HCT116 (cell line): ENCODE data around the gene ZCWPW2. TPM values are rescaled to one million over a fixed set of nuclear protein-coding genes. Genes with fewer than 3 reads are reported as not detected.

Experiments used
- ATAC-seq: fragments of 200-7000 bp; cut with Tn5 transposase; 2 replicates; pipeline ENCODE4 v1.9.1; 2020; ENCODE audit warnings: mild to moderate bottlenecking, moderate library complexity
- BruUV-seq: library from RNA; stranded (reverse); fragments of 400-500 nt; replicated peaks from 2 replicates; lab custom pipeline; 2021; lab: Mats Ljungman, UMichigan
- CTCF ChIA-PET: fragments of 300-600 bp; sonication (Branson Sonifier 250); formaldehyde crosslinking; loops from one replicate; lab custom pipeline; 2021; ENCODE audit warnings: antibody characterized with exemption; lab: Charles Lee
- POLR2A ChIA-PET: fragments of 300-600, 350-600 bp; sonication (Branson Sonifier 250); formaldehyde crosslinking; loops from one replicate; lab custom pipeline; 2021; ENCODE audit warnings: antibody characterized with exemption; lab: Charles Lee
- RAD21 ChIA-PET, 2 experiments: fragments of 300-600 bp; sonication (Branson Sonifier 250); formaldehyde crosslinking; loops; one replicate each; lab custom pipeline; 2023; ENCODE audit warnings: low total read pairs in 2 of 2; ENCODE audit not compliant: uncharacterized antibody in 2 of 2, unreplicated experiment in 2 of 2, low non-redundant PET in 1 of 2; lab: Charles Lee
- DNase-seq: peaks from one replicate; pipeline ENCODE4 v3.0.0-alpha.2; 2010; ENCODE audit warnings: low read depth, low spot score
- H2AFZ ChIP-seq: fragments of 200-600 bp; shearing (Covaris generic), sonication (generic); 2 replicates; pipeline ENCODE4 v1.6.1; 2017; ENCODE audit warnings: low read depth, mixed run types, mixed read lengths, antibody characterized with exemption, low read length; ENCODE audit not compliant: poor library complexity, severe bottlenecking
- H3K27ac ChIP-seq: 2 replicates; pipeline ENCODE4 v1.5.1; 2012; ENCODE audit warnings: low read depth, low read length
- H3K27me3 ChIP-seq: fragments of 200-600 bp; sonication (generic); 2 replicates; pipeline ENCODE4 v1.6.1; 2016; ENCODE audit warnings: mixed run types, low read length, mixed read lengths; ENCODE audit not compliant: insufficient read depth
- H3K36me3 ChIP-seq, 2 experiments: fragments of 200-500 bp in 1 of 2; fragments of 200-600 bp in 1 of 2; sonication (Bioruptor generic) in 1 of 2; sonication (generic) in 1 of 2; 2 replicates each; pipeline versions ENCODE4 v1.5.1 to v1.6.1; 2014 to 2016; ENCODE audit warnings: low read length in 2 of 2, inconsistent platforms in 1 of 2, mixed read lengths in 1 of 2, mixed run types in 1 of 2; ENCODE audit not compliant: insufficient read depth in 2 of 2, control insufficient read depth in 1 of 2
- H3K4me1 ChIP-seq, 2 experiments: fragments of 200-600 bp in 1 of 2; sonication (generic) in 1 of 2; 2 replicates each; pipeline versions ENCODE4 v1.5.1 to v1.6.1; 2012 to 2017; ENCODE audit warnings: low read length in 2 of 2, inconsistent platforms in 1 of 2, mild to moderate bottlenecking in 1 of 2, mixed read lengths in 1 of 2, mixed run types in 1 of 2, moderate library complexity in 1 of 2; ENCODE audit not compliant: insufficient read depth in 2 of 2, control insufficient read depth in 1 of 2
- H3K4me2 ChIP-seq: fragments of 200-600 bp; sonication (generic); 2 replicates; pipeline ENCODE4 v1.6.1; 2017; ENCODE audit warnings: mixed run types, low read length, mixed read lengths
- H3K4me3 ChIP-seq, 2 experiments: fragments of 200-600 bp in 1 of 2; sonication (generic) in 1 of 2; replicated peaks in 1 of 2; 2 replicates each; pipeline ENCODE4 v1.5.1; 2011 to 2016; ENCODE audit warnings: low read length in 2 of 2, control low read depth in 1 of 2, low read depth in 1 of 2, mild to moderate bottlenecking in 1 of 2, mixed read lengths in 1 of 2, mixed run types in 1 of 2
- H3K79me2 ChIP-seq: fragments of 200-600 bp; sonication (generic); 2 replicates; pipeline ENCODE4 v1.6.1; 2017; ENCODE audit warnings: mild to moderate bottlenecking, mixed run types, low read length, moderate library complexity, mixed read lengths; ENCODE audit not compliant: insufficient read depth
- H3K9ac ChIP-seq: fragments of 200-600 bp; sonication (generic); 2 replicates; pipeline ENCODE4 v1.6.1; 2016; ENCODE audit warnings: low read length, mixed read lengths
- H3K9me2 ChIP-seq: fragments of 200-600 bp; sonication (generic), shearing (Covaris generic); 2 replicates; pipeline ENCODE4 v1.6.1; 2017; ENCODE audit warnings: mixed run types, mild to moderate bottlenecking, moderate library complexity; ENCODE audit not compliant: insufficient read depth
- H3K9me3 ChIP-seq, 2 experiments: fragments of 200-500 bp in 1 of 2; fragments of 200-600 bp in 1 of 2; sonication (Bioruptor generic) in 1 of 2; sonication (generic) in 1 of 2; 2 replicates each; pipeline ENCODE4 v1.6.1; 2014 to 2017; ENCODE audit warnings: low read length in 2 of 2, mixed read lengths in 2 of 2, inconsistent platforms in 1 of 2, low read depth in 1 of 2, mild to moderate bottlenecking in 1 of 2, mixed run types in 1 of 2, moderate library complexity in 1 of 2; ENCODE audit not compliant: control insufficient read depth in 1 of 2, insufficient read depth in 1 of 2
- H4K20me1 ChIP-seq: fragments of 200-600 bp; sonication (generic), shearing (Covaris generic); 2 replicates; pipeline ENCODE4 v1.6.1; 2017; ENCODE audit warnings: mixed run types, mild to moderate bottlenecking, moderate library complexity; ENCODE audit not compliant: insufficient read depth
- CBX3 ChIP-seq: IDR thresholded peaks from 2 replicates; pipeline ENCODE4 v1.6.1; 2012; ENCODE audit warnings: low read depth
- CEBPB ChIP-seq: IDR thresholded peaks from 2 replicates; pipeline ENCODE4 v1.6.1; 2012; ENCODE audit warnings: low read depth
- EZH2phosphoT487 ChIP-seq: fragments of 200-600 bp; IDR thresholded peaks from 2 replicates; pipeline ENCODE4 v1.6.1; 2018; ENCODE audit warnings: antibody characterized with exemption, borderline replicate concordance
- FOSL1 ChIP-seq: IDR thresholded peaks from 2 replicates; pipeline ENCODE4 v1.6.1; 2012; ENCODE audit warnings: low read depth
- JUND ChIP-seq: IDR thresholded peaks from 2 replicates; pipeline ENCODE4 v1.6.1; 2012
- POLR2A ChIP-seq: IDR thresholded peaks from 2 replicates; pipeline ENCODE4 v1.7.0; 2011; ENCODE audit warnings: borderline replicate concordance; ENCODE audit not compliant: insufficient read depth, insufficient read length; ENCODE audit errors: extremely low read depth
- SP1 ChIP-seq: IDR thresholded peaks from 2 replicates; pipeline ENCODE4 v1.6.1; 2012; ENCODE audit warnings: low read depth
- SRF ChIP-seq: IDR thresholded peaks from 2 replicates; pipeline ENCODE4 v1.6.1; 2012; ENCODE audit warnings: low read depth
- ZFX ChIP-seq: fragments of 450-650 bp; IDR thresholded peaks from 2 replicates; pipeline ENCODE4 v1.6.1; 2017
- ZNF274 ChIP-seq: fragments of 200-500 bp; sonication (Bioruptor generic); IDR thresholded peaks from 2 replicates; pipeline ENCODE4 v1.6.1; 2014; ENCODE audit warnings: mild to moderate bottlenecking, low read depth, low read length, inconsistent platforms
- intact Hi-C: fragments of 100-400 bp; cut with micrococcal nuclease; formaldehyde crosslinking; loops from 2 replicates; pipeline ENCODE4 v1.10.0; 2022
- total RNA-seq: library from RNA; stranded (reverse); gene quantifications from one replicate; pipeline ENCODE4 v1.2.1, GENCODE V29; 2021; ENCODE audit not compliant: unreplicated experiment
- TF ChIP-seq, protein P1 (sequence below), 3 experiments: fragments of 200-600 bp in 1 of 3; sonication (generic) in 1 of 3; IDR thresholded peaks in 2 of 3; conservative IDR thresholded peaks in 1 of 3; 2 replicates each; pipeline ENCODE4 v1.5.1; 2012 to 2017; ENCODE audit warnings: low read depth in 2 of 3, low read length in 2 of 3, antibody characterized with exemption in 1 of 3, borderline replicate concordance in 1 of 3, control low read depth in 1 of 3, mild to moderate bottlenecking in 1 of 3, mixed read lengths in 1 of 3, mixed run types in 1 of 3, moderate library complexity in 1 of 3; ENCODE audit not compliant: insufficient read depth in 1 of 3
- TF ChIP-seq, protein P2 (sequence below): IDR thresholded peaks from 2 replicates; pipeline ENCODE4 v1.6.1; 2011; ENCODE audit warnings: mild to moderate bottlenecking, low read length, moderate library complexity; ENCODE audit not compliant: insufficient replicate concordance; ENCODE audit errors: extremely low read depth
- TF ChIP-seq, protein P3 (sequence below): IDR thresholded peaks from 2 replicates; pipeline ENCODE4 v1.6.1; 2012; ENCODE audit warnings: low read depth

ZCWPW2 gene
- total RNA-seq, 1 experiment from 2014 or later = 1.1 TPM

DNA sequence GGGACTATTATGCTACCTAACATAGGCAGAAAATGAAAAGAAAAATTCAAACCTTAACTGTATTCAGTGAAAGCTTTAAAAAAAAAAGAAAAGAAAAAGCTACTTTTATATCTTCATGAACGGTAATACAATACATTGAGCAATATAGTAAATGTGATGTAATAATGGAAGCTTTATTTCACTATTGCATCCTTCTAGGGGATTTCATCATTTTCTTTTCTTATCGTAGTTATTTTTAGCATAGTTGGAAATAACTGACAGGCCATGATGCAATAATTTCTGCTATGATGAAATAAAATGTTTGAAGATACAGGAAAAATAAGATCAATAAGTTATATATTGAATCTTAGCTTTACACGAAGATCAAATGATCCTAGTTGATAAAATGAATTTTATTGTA, 40.3 kb upstream of the ZCWPW2 start:
- POLR2A ChIA-PET = no interaction called here
- H3K27me3 ChIP-seq = no peaks in the 10 kb centered on the region
- 0 out of 2 replicates have a peak, but pooled peaks cover 5% of the 10 kb centered on the region for H4K20me1 ChIP-seq
- BruUV-seq = no TSS peak
- no peak overlapping the region for H3K27ac ChIP-seq
- intact Hi-C loops = no loop called here
- no peak overlapping the region for H3K4me3 ChIP-seq
- RAD21 ChIA-PET = no interaction called here
- 0 out of 2 replicates have a peak, but pooled peaks have one; percentile 26 for TF ChIP-seq CEBPB
- TF ChIP-seq EZH2phosphoT487 = no peak
- no peak for TF ChIP-seq SRF
- TF ChIP-seq JUND = no peak
- TF ChIP-seq, protein P1, sequence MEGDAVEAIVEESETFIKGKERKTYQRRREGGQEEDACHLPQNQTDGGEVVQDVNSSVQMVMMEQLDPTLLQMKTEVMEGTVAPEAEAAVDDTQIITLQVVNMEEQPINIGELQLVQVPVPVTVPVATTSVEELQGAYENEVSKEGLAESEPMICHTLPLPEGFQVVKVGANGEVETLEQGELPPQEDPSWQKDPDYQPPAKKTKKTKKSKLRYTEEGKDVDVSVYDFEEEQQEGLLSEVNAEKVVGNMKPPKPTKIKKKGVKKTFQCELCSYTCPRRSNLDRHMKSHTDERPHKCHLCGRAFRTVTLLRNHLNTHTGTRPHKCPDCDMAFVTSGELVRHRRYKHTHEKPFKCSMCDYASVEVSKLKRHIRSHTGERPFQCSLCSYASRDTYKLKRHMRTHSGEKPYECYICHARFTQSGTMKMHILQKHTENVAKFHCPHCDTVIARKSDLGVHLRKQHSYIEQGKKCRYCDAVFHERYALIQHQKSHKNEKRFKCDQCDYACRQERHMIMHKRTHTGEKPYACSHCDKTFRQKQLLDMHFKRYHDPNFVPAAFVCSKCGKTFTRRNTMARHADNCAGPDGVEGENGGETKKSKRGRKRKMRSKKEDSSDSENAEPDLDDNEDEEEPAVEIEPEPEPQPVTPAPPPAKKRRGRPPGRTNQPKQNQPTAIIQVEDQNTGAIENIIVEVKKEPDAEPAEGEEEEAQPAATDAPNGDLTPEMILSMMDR (IDR thresholded peaks at IDR 0.05 in 2 of 3, conservative IDR thresholded peaks at IDR 0.05 in 1 of 3; ENCODE audit: borderline replicate concordance in 1 of 3, insufficient read depth in 1 of 3, low read depth in 2 of 3, low read length in 2 of 3) = no peak
- TF ChIP-seq POLR2A = no peak
- no peak for TF ChIP-seq SP1
- TF ChIP-seq, all 23 proteins: peak for 1
- DNase-seq (no peak), ATAC-seq (no peak)
- H3K4me1 ChIP-seq = no peaks in the 10 kb centered on the region
- no peaks in the 10 kb centered on the region for H3K9me2 ChIP-seq
- CTCF ChIA-PET = interaction anchor here (0.9 to 2.1 kb wide), 2 partner anchors 9 to 20 kb away, joined by 3 to 8 read pairs; no protein-coding TSS in a partner anchor
- H3K4me2 ChIP-seq = no peak overlapping the region
- no peaks in the 10 kb centered on the region for H3K9me3 ChIP-seq
- no peaks in the 10 kb centered on the region for H3K79me2 ChIP-seq
- no peak overlapping the region for H2AFZ ChIP-seq
- H3K9ac ChIP-seq = no peak overlapping the region
- no peaks in the 10 kb centered on the region for H3K36me3 ChIP-seq

DNA sequence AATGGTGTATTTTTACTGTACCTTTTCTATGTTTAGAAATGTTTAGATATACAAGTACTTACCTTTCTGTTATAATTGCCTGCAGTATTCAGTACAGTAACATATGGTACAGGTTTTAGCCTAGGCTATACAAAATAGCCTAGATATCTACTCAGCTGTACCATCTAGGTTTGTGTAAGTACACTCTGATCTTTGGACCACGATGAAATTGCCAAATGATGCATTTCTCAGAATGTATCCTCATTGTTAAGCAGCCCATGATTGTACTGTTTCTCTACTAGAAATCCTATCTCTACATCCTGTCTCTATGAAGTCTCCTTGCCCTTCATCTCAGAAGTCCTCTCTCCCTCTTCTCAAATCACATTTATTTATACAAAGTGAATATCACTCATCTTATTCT, 32.8 kb upstream of the ZCWPW2 start:
- BruUV-seq = no TSS peak
- Histone ChIP-seq H3K9me2 (no peaks in the 10 kb centered on the region), H3K27ac (no peak overlapping the region), H3K4me2 (no peak overlapping the region), H3K9me3 (no peaks in the 10 kb centered on the region), H3K27me3 (no peaks in the 10 kb centered on the region), H3K79me2 (no peaks in the 10 kb centered on the region), H2AFZ (no peak overlapping the region), H3K36me3 (no peaks in the 10 kb centered on the region; a peak in 1 of 4 replicates), H3K4me1 (no peaks in the 10 kb centered on the region), H3K4me3 (no peak overlapping the region), H3K9ac (no peak overlapping the region), H4K20me1 (no peaks in the 10 kb centered on the region; the same call in 1 of the 2 replicates)
- RAD21 ChIA-PET = no interaction called here
- no peak for ATAC-seq
- no peak for DNase-seq
- intact Hi-C loops = no loop called here
- POLR2A ChIA-PET = no interaction called here
- CTCF ChIA-PET = no interaction called here
- TF ChIP-seq, protein P2, sequence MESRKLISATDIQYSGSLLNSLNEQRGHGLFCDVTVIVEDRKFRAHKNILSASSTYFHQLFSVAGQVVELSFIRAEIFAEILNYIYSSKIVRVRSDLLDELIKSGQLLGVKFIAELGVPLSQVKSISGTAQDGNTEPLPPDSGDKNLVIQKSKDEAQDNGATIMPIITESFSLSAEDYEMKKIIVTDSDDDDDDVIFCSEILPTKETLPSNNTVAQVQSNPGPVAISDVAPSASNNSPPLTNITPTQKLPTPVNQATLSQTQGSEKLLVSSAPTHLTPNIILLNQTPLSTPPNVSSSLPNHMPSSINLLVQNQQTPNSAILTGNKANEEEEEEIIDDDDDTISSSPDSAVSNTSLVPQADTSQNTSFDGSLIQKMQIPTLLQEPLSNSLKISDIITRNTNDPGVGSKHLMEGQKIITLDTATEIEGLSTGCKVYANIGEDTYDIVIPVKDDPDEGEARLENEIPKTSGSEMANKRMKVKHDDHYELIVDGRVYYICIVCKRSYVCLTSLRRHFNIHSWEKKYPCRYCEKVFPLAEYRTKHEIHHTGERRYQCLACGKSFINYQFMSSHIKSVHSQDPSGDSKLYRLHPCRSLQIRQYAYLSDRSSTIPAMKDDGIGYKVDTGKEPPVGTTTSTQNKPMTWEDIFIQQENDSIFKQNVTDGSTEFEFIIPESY = no peak
- TF ChIP-seq CBX3 (no peak), ZFX (no peak), FOSL1 (no peak), ZNF274 (no peak)
- TF ChIP-seq, protein P3, sequence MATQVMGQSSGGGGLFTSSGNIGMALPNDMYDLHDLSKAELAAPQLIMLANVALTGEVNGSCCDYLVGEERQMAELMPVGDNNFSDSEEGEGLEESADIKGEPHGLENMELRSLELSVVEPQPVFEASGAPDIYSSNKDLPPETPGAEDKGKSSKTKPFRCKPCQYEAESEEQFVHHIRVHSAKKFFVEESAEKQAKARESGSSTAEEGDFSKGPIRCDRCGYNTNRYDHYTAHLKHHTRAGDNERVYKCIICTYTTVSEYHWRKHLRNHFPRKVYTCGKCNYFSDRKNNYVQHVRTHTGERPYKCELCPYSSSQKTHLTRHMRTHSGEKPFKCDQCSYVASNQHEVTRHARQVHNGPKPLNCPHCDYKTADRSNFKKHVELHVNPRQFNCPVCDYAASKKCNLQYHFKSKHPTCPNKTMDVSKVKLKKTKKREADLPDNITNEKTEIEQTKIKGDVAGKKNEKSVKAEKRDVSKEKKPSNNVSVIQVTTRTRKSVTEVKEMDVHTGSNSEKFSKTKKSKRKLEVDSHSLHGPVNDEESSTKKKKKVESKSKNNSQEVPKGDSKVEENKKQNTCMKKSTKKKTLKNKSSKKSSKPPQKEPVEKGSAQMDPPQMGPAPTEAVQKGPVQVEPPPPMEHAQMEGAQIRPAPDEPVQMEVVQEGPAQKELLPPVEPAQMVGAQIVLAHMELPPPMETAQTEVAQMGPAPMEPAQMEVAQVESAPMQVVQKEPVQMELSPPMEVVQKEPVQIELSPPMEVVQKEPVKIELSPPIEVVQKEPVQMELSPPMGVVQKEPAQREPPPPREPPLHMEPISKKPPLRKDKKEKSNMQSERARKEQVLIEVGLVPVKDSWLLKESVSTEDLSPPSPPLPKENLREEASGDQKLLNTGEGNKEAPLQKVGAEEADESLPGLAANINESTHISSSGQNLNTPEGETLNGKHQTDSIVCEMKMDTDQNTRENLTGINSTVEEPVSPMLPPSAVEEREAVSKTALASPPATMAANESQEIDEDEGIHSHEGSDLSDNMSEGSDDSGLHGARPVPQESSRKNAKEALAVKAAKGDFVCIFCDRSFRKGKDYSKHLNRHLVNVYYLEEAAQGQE = no peak
